Endodermal cell (in vitro differentiated cells): ENCODE data around the gene C7orf33. TPM values are rescaled to one million over a fixed set of nuclear protein-coding genes. Genes with fewer than 3 reads are reported as not detected.

Experiments
- DNase-seq: peaks from one replicate; pipeline ENCODE4 v3.0.0-alpha.2; 2017
- H3K27ac ChIP-seq: 2 replicates; pipeline ENCODE4 v1.5.1; 2013; ENCODE audit warnings: mild to moderate bottlenecking, low read depth, low read length, moderate library complexity
- H3K27me3 ChIP-seq: 2 replicates; pipeline ENCODE4 v1.6.1; 2013; ENCODE audit warnings: mild to moderate bottlenecking, low read length, moderate library complexity; ENCODE audit not compliant: insufficient read depth, control insufficient read depth, poor library complexity, severe bottlenecking
- H3K36me3 ChIP-seq: 2 replicates; pipeline ENCODE4 v1.7.0; 2013; ENCODE audit warnings: mild to moderate bottlenecking, low read length, moderate library complexity; ENCODE audit not compliant: control insufficient read depth, insufficient read depth
- H3K4me1 ChIP-seq: one replicate; pipeline ENCODE4 v1.7.0; 2013; ENCODE audit warnings: low read length; ENCODE audit not compliant: control insufficient read depth, insufficient read depth
- H3K4me3 ChIP-seq: 2 replicates; pipeline ENCODE4 v1.5.1; 2013; ENCODE audit warnings: mild to moderate bottlenecking, low read length, moderate library complexity
- H3K9ac ChIP-seq: 2 replicates; pipeline ENCODE4 v1.6.1; 2013; ENCODE audit warnings: mild to moderate bottlenecking, low read length, moderate library complexity; ENCODE audit not compliant: poor library complexity, severe bottlenecking; ENCODE audit errors: extremely low read depth
- H3K9me3 ChIP-seq: 2 replicates; pipeline ENCODE4 v1.6.1; 2013; ENCODE audit warnings: mild to moderate bottlenecking, low read length, moderate library complexity; ENCODE audit not compliant: control insufficient read depth
- H3K27ac Mint-ChIP-seq: 2 replicates; pipeline ENCODE4 v1.8.0; 2020; ENCODE audit warnings: mixed read lengths
- H3K27me3 Mint-ChIP-seq: 2 replicates; pipeline ENCODE4 v1.8.0; 2021; ENCODE audit warnings: mild to moderate bottlenecking, mixed read lengths; ENCODE audit not compliant: insufficient read depth
- H3K36me3 Mint-ChIP-seq: 2 replicates; pipeline ENCODE4 v1.8.0; 2020; ENCODE audit warnings: low read depth, mixed read lengths
- H3K4me1 Mint-ChIP-seq: 2 replicates; pipeline ENCODE4 v1.8.0; 2020; ENCODE audit warnings: mixed read lengths
- H3K4me3 Mint-ChIP-seq: 2 replicates; pipeline ENCODE4 v1.8.0; 2020; ENCODE audit warnings: mild to moderate bottlenecking, moderate library complexity, mixed read lengths
- H3K9me3 Mint-ChIP-seq: 2 replicates; pipeline ENCODE4 v1.8.0; 2020; ENCODE audit warnings: mild to moderate bottlenecking, mixed read lengths
- CTCF ChIP-seq: fragments of 200-600 bp; sonication (generic); conservative IDR thresholded peaks from 2 replicates; pipeline ENCODE4 v1.5.0; 2021; ENCODE audit warnings: antibody characterized with exemption, mild to moderate bottlenecking
- WGBS, 2 experiments: methylation state at CpG; one replicate each; pipeline versions ENCODE4 v1.1.5 to v1.1.7; 2013; ENCODE audit warnings: missing lambda C conversion rate in 2 of 2, mixed read lengths in 1 of 2; ENCODE audit not compliant: insufficient coverage in 1 of 2, insufficient read length in 1 of 2; 5-methylcytosine and 5-hydroxymethylcytosine counted together
- total RNA-seq, 2 donors: library from RNA; stranded (reverse); fragmentation: NEBNext Ultra II Directional in 1 of 2; extraction: Animal tissue kit (Norgen Biotek cat#: 25700) in 1 of 2; gene quantifications; 2 replicates in 1 of 2; 3 replicates in 1 of 2; pipeline ENCODE4 v1.2.1, GENCODE V29; 2021

The C7orf33 gene
- total RNA-seq, 2 donors from 2014 or later, result not detected

GRCh38 chr7:148662646-148663045 lies 72.1 kb downstream of the C7orf33 start:
- Histone ChIP-seq H3K4me3 (no peak overlapping the region), H3K36me3 (no peaks in the 10 kb centered on the region), H3K4me1 (no peaks in the 10 kb centered on the region), H3K27me3 (no peaks in the 10 kb centered on the region), H3K9me3 (no peaks in the 10 kb centered on the region), H3K27ac (no peak overlapping the region), H3K9ac (no peak overlapping the region)
- no peak overlapping the region for H3K4me3 Mint-ChIP-seq
- no peak for DNase-seq
- no peaks in the 10 kb centered on the region for H3K36me3 Mint-ChIP-seq
- no peaks in the 10 kb centered on the region for H3K27me3 Mint-ChIP-seq
- no peaks in the 10 kb centered on the region for H3K9me3 Mint-ChIP-seq
- WGBS, 2 experiments, result 86 to 100% methylated on average over 1 to 3 of the region's 3 CpGs
- TF ChIP-seq CTCF, result no peak
- no peak overlapping the region for H3K27ac Mint-ChIP-seq
- peaks cover 7% of the 10 kb centered on the region for H3K4me1 Mint-ChIP-seq

- H3K36me3 ChIP-seq, result no peaks in the 10 kb centered on the region
- Mint-ChIP-seq H3K36me3 (no peaks in the 10 kb centered on the region), H3K27me3 (no peaks in the 10 kb centered on the region), H3K9me3 (no peaks in the 10 kb centered on the region), H3K4me1 (peaks cover 7% of the 10 kb centered on the region), H3K27ac (no peak overlapping the region), H3K4me3 (no peak overlapping the region)
- H3K4me1 ChIP-seq, result no peaks in the 10 kb centered on the region
- H3K27ac ChIP-seq, result no peak overlapping the region
- no peaks in the 10 kb centered on the region for H3K27me3 ChIP-seq
- H3K4me3 ChIP-seq, result no peak overlapping the region
- no peaks in the 10 kb centered on the region for H3K9me3 ChIP-seq
- H3K9ac ChIP-seq, result no peak overlapping the region
- 82 to 93% methylated on average over 5 to 6 of the region's 6 CpGs for WGBS, 2 experiments
- TF ChIP-seq CTCF, result no peak
- no peak for DNase-seq
Observed at GRCh38 chr7:148664324-148664723, 73.8 kb downstream of the C7orf33 start.

GRCh38 chr7:148665221-148665620 lies 74.7 kb downstream of the C7orf33 start:
- Mint-ChIP-seq H3K36me3 (no peaks in the 10 kb centered on the region), H3K9me3 (no peaks in the 10 kb centered on the region), H3K27ac (no peak overlapping the region), H3K4me1 (peaks cover 7% of the 10 kb centered on the region), H3K4me3 (no peak overlapping the region), H3K27me3 (peaks cover under 1% of the 10 kb centered on the region)
- no peaks in the 10 kb centered on the region for H3K4me1 ChIP-seq
- 85% methylated on average over 4 of the region's 4 CpGs; no CpG with 5 or more reads in 1 of the 2 experiments for WGBS, 2 experiments
- H3K9me3 ChIP-seq, result no peaks in the 10 kb centered on the region
- no peak overlapping the region for H3K4me3 ChIP-seq
- no peaks in the 10 kb centered on the region for H3K27me3 ChIP-seq
- no peak for DNase-seq
- no peak overlapping the region for H3K9ac ChIP-seq
- no peaks in the 10 kb centered on the region for H3K36me3 ChIP-seq
- no peak for TF ChIP-seq CTCF
- H3K27ac ChIP-seq, result no peak overlapping the region

Other genes starting within 250 kb of the C7orf33 start
- gene CUL1, start 108.1 kb downstream of the C7orf33 start, total RNA-seq, result 10 to 100 TPM; 35.0 to 42.1 TPM